KOPT-K1 (cell line): ENCODE measurements around the gene APOL3.
"Not testable (repeated sequence)": the region's sequence is repeated elsewhere in the genome, so short reads cannot be mapped to it uniquely, and the experiment has no call there.

Source experiments
- H3K27ac ChIP-seq: fragments of 200-600 bp; sonication (generic); 2 replicates; pipeline ENCODE4 v1.5.1; 2016; ENCODE audit warnings: antibody characterized with exemption, mild to moderate bottlenecking, low read depth, low read length; ENCODE audit not compliant: poor library complexity, severe bottlenecking
- H3K36me3 ChIP-seq: fragments of 200-600 bp; sonication (generic); 2 replicates; pipeline ENCODE4 v1.5.1; 2017; ENCODE audit warnings: antibody characterized with exemption, mild to moderate bottlenecking, low read length, moderate library complexity; ENCODE audit not compliant: insufficient read depth
- H3K9me3 ChIP-seq: fragments of 200-600 bp; sonication (generic); 2 replicates; pipeline ENCODE4 v1.5.1; 2017; ENCODE audit warnings: antibody characterized with exemption, low read length, mild to moderate bottlenecking; ENCODE audit not compliant: insufficient read depth, poor library complexity, severe bottlenecking

The APOL3 gene

DNA sequence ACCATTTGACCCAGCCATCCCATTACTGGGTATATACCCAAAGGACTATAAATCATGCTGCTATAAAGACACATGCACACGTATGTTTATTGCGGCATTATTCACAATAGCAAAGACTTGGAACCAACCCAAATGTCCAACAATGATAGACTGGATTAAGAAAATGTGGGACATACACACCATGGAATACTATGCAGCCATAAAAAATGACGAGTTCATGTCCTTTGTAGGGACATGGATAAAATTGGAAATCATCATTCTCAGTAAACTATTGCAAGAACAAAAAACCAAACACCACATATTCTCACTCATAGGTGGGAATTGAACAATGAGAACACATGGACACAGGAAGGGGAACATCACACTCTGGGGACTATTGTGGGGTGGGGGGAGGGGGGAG lies 69.8 kb downstream of the APOL3 start:
- not testable (repeated sequence) for H3K27ac ChIP-seq, H3K36me3 ChIP-seq, H3K9me3 ChIP-seq
